ENCODE data around the gene MDFI. TPM values are rescaled to one million over a fixed set of nuclear protein-coding genes. Genes with fewer than 3 reads are reported as not detected.

Gene MDFI

Small RNA genes within 50 kb of the gene (microRNA-seq; reads per million reads assigned to microRNA genes)
- not detected for gene MIR4641

Measured in HL-60 (cell line).